GM10266 (cell line): ENCODE results near the gene SLC25A47.
"Not testable (repeated sequence)": the region's sequence is repeated elsewhere in the genome, so short reads cannot be mapped to it uniquely, and the experiment has no call there.

Experiments
- DNase-seq: peaks from one replicate; pipeline ENCODE4 v3.0.0; 2012; ENCODE audit errors: extremely low spot score
- CTCF ChIP-seq: IDR thresholded peaks from 2 replicates; pipeline ENCODE4 v1.5.1; 2012; ENCODE audit warnings: mild to moderate bottlenecking, low read depth; ENCODE audit not compliant: control insufficient read depth, insufficient read depth; ENCODE audit errors: missing control alignments

The SLC25A47 gene

GRCh38 chr14:100339766-100340422 lies 16.8 kb downstream of the SLC25A47 start:
- DNase-seq = no peak
- TF ChIP-seq CTCF = no peak

DNA sequence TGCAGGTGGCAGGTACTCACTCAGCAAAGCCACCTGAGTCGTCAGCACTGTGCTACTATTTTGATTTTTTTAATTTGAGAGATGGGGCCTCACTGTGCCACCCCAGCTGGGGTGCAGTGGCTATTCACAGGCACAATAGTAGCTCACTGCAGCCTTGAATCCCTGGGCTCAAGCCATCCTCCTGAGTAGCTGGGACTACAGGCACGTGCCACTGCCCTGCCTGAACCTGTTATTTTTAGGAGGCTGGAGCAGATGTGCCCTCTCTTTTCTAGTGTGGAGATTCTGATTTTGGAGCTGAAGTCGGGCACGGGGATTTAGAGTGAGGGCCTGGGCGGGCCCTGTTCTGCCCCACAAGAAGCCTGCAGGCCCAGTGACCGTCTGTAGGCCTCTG lies 17.3 kb downstream of the SLC25A47 start:
- no peak for TF ChIP-seq CTCF
- no peak for DNase-seq

DNA sequence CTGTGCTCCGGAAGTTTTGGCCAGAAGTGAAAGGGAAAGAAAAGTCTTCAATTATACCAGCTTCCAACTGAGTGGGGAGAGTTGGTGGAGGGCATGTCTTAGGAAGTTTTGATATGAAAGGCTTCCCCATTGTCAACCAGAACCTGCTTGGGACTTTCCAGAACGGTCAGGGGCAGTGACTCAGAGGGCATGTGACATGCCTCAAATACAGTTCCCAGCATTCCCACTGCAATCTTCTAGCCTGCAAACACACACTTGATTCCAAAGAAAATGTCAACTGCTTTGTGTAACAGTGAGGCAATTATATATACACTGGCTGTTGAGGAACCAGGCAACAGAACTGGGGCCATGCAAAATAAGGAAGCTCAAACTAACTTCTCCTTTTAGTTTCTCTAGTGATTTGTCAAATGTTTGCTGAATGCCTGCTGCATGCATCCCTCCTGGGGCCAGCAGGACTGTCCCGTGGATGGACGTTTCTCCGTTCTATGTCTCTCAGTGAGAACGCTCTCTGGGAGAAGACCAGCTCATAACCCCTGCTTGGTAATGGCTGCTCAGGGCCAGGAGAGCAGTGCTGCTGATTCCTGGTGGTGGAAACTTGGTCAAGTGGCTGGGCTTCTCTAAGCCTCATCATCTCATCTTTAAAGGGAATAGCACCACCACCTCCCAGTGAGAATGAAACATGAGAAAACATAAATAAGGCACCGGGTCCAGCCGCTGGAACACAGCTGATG lies 18.3 kb downstream of the SLC25A47 start:
- DNase-seq = peak; percentile 79
- TF ChIP-seq CTCF = no peak

GRCh38 chr14:100342195-100342594 lies 19.1 kb downstream of the SLC25A47 start:
- no peak for DNase-seq
- no peak for TF ChIP-seq CTCF

- not testable (repeated sequence) for DNase-seq
Observed at GRCh38 chr14:100342826-100343225, 19.7 kb downstream of the SLC25A47 start.

DNA sequence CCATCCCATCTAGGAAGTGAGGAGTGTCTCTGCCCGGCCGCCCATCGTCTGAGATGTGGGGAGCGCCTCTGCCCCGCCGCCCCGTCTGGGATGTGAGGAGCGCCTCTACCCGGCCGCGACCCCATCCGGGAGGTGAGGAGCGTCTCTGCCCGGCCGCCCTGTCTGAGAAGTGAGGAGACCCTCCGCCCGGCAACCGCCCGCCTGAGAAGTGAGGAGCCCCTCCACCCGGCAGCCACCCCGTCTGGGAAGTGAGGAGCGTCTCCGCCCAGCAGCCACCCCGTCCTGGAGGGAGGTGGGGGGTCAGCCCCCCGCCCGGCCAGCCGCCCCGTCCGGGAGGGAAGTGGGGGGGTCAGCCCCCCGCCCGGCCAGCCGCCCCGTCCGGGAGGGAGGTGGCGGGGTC lies 21.5 kb downstream of the SLC25A47 start:
- not testable (repeated sequence) for DNase-seq

DNA sequence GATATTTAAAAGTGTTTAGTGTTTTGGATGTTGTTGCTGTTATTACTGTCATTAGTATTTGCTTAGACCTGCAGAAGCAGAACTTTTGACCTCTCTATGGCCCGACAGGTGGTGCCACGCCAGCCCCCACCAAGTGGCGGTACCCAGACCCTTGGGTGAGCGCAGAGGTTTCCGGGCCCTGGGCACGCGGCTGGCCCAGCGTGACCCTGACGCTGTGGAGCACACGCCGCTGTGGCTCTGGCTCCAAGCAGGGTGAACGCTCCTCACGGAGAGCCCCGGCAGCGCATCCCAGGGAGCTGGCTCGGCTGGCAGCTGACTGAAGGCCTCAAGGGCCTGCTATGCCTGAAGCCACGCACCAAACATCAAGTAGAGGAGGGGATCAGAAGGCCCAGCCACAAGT lies 22.6 kb downstream of the SLC25A47 start:
- DNase-seq = no peak
- no peak for TF ChIP-seq CTCF

GRCh38 chr14:100346306-100347091 lies 23.4 kb downstream of the SLC25A47 start:
- no peak for DNase-seq
- no peak for TF ChIP-seq CTCF
